ENCODE results near the gene KANSL1.

DNA sequence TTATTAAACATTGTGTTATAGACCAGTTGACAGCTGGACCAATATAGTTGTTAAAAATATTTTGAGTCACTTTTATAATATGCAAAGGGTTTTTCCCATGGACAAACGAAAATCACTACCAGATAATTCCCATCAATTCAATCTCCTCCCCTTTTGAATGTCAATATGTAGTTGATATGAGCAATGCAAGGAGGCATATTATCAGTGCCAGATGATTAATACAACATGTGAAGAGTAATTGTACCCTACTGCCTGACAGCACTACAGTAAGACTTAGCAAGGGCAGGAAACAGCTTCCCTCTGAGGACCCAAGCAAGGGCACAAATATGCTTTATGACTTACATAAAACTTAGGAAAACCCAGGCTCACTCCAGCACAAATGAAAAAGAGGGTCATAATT, 17.3 kb downstream of the KANSL1 start:
- TF ChIP-seq, protein P1, sequence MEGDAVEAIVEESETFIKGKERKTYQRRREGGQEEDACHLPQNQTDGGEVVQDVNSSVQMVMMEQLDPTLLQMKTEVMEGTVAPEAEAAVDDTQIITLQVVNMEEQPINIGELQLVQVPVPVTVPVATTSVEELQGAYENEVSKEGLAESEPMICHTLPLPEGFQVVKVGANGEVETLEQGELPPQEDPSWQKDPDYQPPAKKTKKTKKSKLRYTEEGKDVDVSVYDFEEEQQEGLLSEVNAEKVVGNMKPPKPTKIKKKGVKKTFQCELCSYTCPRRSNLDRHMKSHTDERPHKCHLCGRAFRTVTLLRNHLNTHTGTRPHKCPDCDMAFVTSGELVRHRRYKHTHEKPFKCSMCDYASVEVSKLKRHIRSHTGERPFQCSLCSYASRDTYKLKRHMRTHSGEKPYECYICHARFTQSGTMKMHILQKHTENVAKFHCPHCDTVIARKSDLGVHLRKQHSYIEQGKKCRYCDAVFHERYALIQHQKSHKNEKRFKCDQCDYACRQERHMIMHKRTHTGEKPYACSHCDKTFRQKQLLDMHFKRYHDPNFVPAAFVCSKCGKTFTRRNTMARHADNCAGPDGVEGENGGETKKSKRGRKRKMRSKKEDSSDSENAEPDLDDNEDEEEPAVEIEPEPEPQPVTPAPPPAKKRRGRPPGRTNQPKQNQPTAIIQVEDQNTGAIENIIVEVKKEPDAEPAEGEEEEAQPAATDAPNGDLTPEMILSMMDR (conservative IDR thresholded peaks at IDR 0.05): no peak
- TF ChIP-seq ZFX (IDR thresholded peaks at IDR 0.05): no peak
